OCI-LY1 (cell line): Measurements from ENCODE around the gene HAPLN1.

Source experiments
- CTCF ChIP-seq: fragments of 200-600 bp; sonication (generic), shearing (Covaris generic); IDR thresholded peaks from 2 replicates; pipeline ENCODE4 v1.5.1; 2017; ENCODE audit warnings: mild to moderate bottlenecking, antibody characterized with exemption, low read length, moderate library complexity, mixed read lengths
- EZH2 ChIP-seq: fragments of 200-600 bp; sonication (generic), shearing (Covaris generic); IDR thresholded peaks from 2 replicates; pipeline ENCODE4 v1.8.0; 2017; ENCODE audit warnings: borderline replicate concordance, mixed run types, mild to moderate bottlenecking, antibody characterized with exemption, low read length, moderate library complexity, mixed read lengths

GRCh38 chr5:83654427-83654994 lies 66.1 kb downstream of the HAPLN1 start:
- TF ChIP-seq CTCF (no peak), EZH2 (no peak)
